ENCODE results near the gene SLC25A46.

DNA sequence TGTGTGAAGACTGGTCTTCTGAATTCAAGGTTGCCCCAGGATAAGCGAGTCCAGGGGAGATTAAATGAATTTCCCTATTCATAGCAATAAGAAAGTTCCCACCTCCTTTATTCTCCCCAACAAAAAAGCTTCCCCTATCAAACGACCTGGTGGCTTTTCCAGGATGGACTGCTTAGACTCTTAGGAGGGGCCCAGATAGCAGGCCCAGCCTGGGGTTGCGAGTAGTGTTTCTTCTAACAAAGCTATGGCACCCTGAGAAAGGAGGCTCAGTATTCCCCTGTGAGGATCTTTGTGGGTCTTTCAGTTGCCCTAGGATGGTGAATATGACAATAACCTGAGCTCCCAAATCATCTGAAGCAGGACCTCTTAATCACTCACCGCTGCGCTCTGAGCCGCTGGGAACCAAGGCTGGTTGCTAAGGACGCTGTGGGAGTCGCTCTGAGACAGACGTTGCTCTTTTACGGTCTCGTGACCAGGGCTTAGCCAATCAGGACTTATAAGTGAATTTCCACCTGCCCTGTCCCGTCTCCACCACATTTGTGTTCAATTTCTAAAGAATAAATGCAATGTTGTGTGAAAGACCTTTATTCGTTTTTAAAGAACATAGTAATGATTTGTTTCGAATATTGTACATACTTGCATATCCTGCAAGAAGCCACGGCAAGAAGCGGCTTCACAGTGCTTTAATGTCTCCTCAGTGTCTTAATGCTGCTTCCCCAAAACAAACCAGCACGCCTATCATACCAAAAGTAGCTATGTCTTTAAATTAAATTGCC, 12.4 kb upstream of the SLC25A46 start, which contains the start of gene TMEM232:
- TF ChIP-seq, protein P1, sequence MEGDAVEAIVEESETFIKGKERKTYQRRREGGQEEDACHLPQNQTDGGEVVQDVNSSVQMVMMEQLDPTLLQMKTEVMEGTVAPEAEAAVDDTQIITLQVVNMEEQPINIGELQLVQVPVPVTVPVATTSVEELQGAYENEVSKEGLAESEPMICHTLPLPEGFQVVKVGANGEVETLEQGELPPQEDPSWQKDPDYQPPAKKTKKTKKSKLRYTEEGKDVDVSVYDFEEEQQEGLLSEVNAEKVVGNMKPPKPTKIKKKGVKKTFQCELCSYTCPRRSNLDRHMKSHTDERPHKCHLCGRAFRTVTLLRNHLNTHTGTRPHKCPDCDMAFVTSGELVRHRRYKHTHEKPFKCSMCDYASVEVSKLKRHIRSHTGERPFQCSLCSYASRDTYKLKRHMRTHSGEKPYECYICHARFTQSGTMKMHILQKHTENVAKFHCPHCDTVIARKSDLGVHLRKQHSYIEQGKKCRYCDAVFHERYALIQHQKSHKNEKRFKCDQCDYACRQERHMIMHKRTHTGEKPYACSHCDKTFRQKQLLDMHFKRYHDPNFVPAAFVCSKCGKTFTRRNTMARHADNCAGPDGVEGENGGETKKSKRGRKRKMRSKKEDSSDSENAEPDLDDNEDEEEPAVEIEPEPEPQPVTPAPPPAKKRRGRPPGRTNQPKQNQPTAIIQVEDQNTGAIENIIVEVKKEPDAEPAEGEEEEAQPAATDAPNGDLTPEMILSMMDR (IDR thresholded peaks at IDR 0.05 in 8 of 11, conservative IDR thresholded peaks at IDR 0.05 in 3 of 11), result no peak
- TF ChIP-seq POLR2AphosphoS5 (IDR thresholded peaks at IDR 0.05), result no peak
- TF ChIP-seq POLR2A (IDR thresholded peaks at IDR 0.05), result no peak
